Endometrium (tissue), 2 donors: Measurements from ENCODE around the gene NCOA1.
"Not testable (repeated sequence)": the region's sequence is repeated elsewhere in the genome, so short reads cannot be mapped to it uniquely, and the experiment has no call there.

Source experiments
- FAIRE-seq: peaks from 2 replicates; lab custom pipeline; 2012; peaks lifted over from hg19 to GRCh38; lab: Jason Lieb, UNC
- donor health status: control.
- donor health status: control.

Gene NCOA1

GRCh38 chr2:24477229-24477628 is 13.8 kb upstream of the NCOA1 start:
- no peak for FAIRE-seq

- no peak for FAIRE-seq
Measured at GRCh38 chr2:24478243-24478642, 12.8 kb upstream of the NCOA1 start.

- no peak for FAIRE-seq
Measured at GRCh38 chr2:24480245-24480644, 10.8 kb upstream of the NCOA1 start.

- no peak for FAIRE-seq
Measured at GRCh38 chr2:24482251-24482971, 8.6 kb upstream of the NCOA1 start.

- no peak for FAIRE-seq
Measured at GRCh38 chr2:24482972-24483300, 8.1 kb upstream of the NCOA1 start.

GRCh38 chr2:24484677-24485076 is 6.4 kb upstream of the NCOA1 start:
- FAIRE-seq, result not testable (repeated sequence)

- no peak for FAIRE-seq
Measured at GRCh38 chr2:24485197-24485596, 5.9 kb upstream of the NCOA1 start.

GRCh38 chr2:24486636-24487205 is 4.3 kb upstream of the NCOA1 start:
- no peak for FAIRE-seq

GRCh38 chr2:24489465-24490180 is 1.4 kb upstream of the NCOA1 start:
- no peak for FAIRE-seq

- FAIRE-seq, result no peak
Measured at GRCh38 chr2:24490181-24490689, 819 bp upstream of the NCOA1 start.

- FAIRE-seq, result no peak
Measured at GRCh38 chr2:24491542-24492420, 727 bp downstream of the NCOA1 start.

- FAIRE-seq, result no peak
Measured at GRCh38 chr2:24492421-24493279, 1.6 kb downstream of the NCOA1 start.

- FAIRE-seq, result no peak
Measured at GRCh38 chr2:24493713-24494112, 2.7 kb downstream of the NCOA1 start.

- FAIRE-seq, result no peak
Measured at GRCh38 chr2:24494410-24494809, 3.4 kb downstream of the NCOA1 start.

GRCh38 chr2:24495451-24495850 is 4.4 kb downstream of the NCOA1 start:
- FAIRE-seq, result no peak

- no peak for FAIRE-seq
Measured at GRCh38 chr2:24496959-24497358, 5.9 kb downstream of the NCOA1 start.

GRCh38 chr2:24497685-24498084 is 6.6 kb downstream of the NCOA1 start:
- no peak for FAIRE-seq

- FAIRE-seq, result no peak
Measured at GRCh38 chr2:24498121-24498520, 7.1 kb downstream of the NCOA1 start.

- no peak for FAIRE-seq
Measured at GRCh38 chr2:24501813-24502212, 10.8 kb downstream of the NCOA1 start.

- no peak for FAIRE-seq
Measured at GRCh38 chr2:24505534-24506275, 14.7 kb downstream of the NCOA1 start.

- no peak for FAIRE-seq
Measured at GRCh38 chr2:24507549-24507948, 16.5 kb downstream of the NCOA1 start.
